IMR-90 (cell line): Measurements from ENCODE around the gene ELK3.

Source experiments
- CHD1 ChIP-seq: IDR thresholded peaks from 2 replicates; pipeline ENCODE4 v1.6.1; 2012; ENCODE audit warnings: low read depth, low read length, improper control_type of control experiment
- CTCF ChIP-seq: conservative IDR thresholded peaks from 2 replicates; pipeline ENCODE4 v1.5.1; 2012; ENCODE audit warnings: mild to moderate bottlenecking, low read depth, low read length, improper control_type of control experiment
- ELK1 ChIP-seq: fragments of 150-350 bp; IDR thresholded peaks from 2 replicates; pipeline ENCODE4 v1.6.1; 2016; ENCODE audit warnings: low read depth, mild to moderate bottlenecking, low read length, moderate library complexity, borderline replicate concordance
- MAZ ChIP-seq: IDR thresholded peaks from 2 replicates; pipeline ENCODE4 v1.6.1; 2012; ENCODE audit warnings: low read depth, mild to moderate bottlenecking, low read length, improper control_type of control experiment, moderate library complexity, borderline replicate concordance
- POLR2A ChIP-seq: IDR thresholded peaks from 2 replicates; pipeline ENCODE4 v1.6.1; 2012; ENCODE audit warnings: mild to moderate bottlenecking, low read depth, low read length
- RCOR1 ChIP-seq: IDR thresholded peaks from 2 replicates; pipeline ENCODE4 v1.6.1; 2012; ENCODE audit warnings: mild to moderate bottlenecking, low read length, improper control_type of control experiment; ENCODE audit not compliant: insufficient replicate concordance
- RFX5 ChIP-seq: IDR thresholded peaks from 2 replicates; pipeline ENCODE4 v1.8.0; 2012; ENCODE audit warnings: low read depth, mild to moderate bottlenecking, low read length, moderate library complexity
- SMC3 ChIP-seq: fragments of 150-350 bp; IDR thresholded peaks from 2 replicates; pipeline ENCODE4 v1.6.1; 2016; ENCODE audit warnings: low read depth, mild to moderate bottlenecking, antibody characterized with exemption, low read length, moderate library complexity

GRCh38 chr12:96266238-96266637 is 72.1 kb downstream of the ELK3 start:
- no peak for TF ChIP-seq CTCF
- no peak for TF ChIP-seq POLR2A
- TF ChIP-seq RFX5 = no peak
- TF ChIP-seq ELK1 = no peak
- no peak for TF ChIP-seq RCOR1
- no peak for TF ChIP-seq MAZ
- TF ChIP-seq SMC3 = no peak
- TF ChIP-seq CHD1 = no peak
